Stimulated activated CD8-positive, alpha-beta memory T cell treated with anti-CD3 and anti-CD28 coated beads, Interleukin-15, amount 100 ng/mL, for 24 hours (primary cell): Measurements from ENCODE around the gene PRKAB1.
"Not testable (repeated sequence)": the region's sequence is repeated elsewhere in the genome, so short reads cannot be mapped to it uniquely, and the experiment has no call there.

Source experiments
- DNase-seq: peaks from one replicate; pipeline ENCODE4 v3.0.0-alpha.2; 2020; ENCODE audit warnings: low read depth

PRKAB1 gene

GRCh38 chr12:119684711-119685369 is 16.9 kb downstream of the PRKAB1 start:
- DNase-seq, result no peak

GRCh38 chr12:119685375-119685774 is 17.4 kb downstream of the PRKAB1 start:
- DNase-seq, result no peak

GRCh38 chr12:119686355-119686754 is 18.4 kb downstream of the PRKAB1 start:
- no peak for DNase-seq

- DNase-seq, result no peak
These were observed 18.8 kb downstream of the PRKAB1 start for GRCh38 chr12:119686776-119687175.

- no peak for DNase-seq
These were observed 19.5 kb downstream of the PRKAB1 start for GRCh38 chr12:119687406-119687805.

- no peak for DNase-seq
These were observed 19.9 kb downstream of the PRKAB1 start for GRCh38 chr12:119687879-119688278.

GRCh38 chr12:119689935-119690500 is 22.1 kb downstream of the PRKAB1 start:
- DNase-seq, result no peak

- no peak for DNase-seq
These were observed 23.4 kb downstream of the PRKAB1 start for GRCh38 chr12:119691202-119691810.

- no peak for DNase-seq
These were observed 24.5 kb downstream of the PRKAB1 start for GRCh38 chr12:119692410-119692809.

- DNase-seq, result no peak
These were observed 25.1 kb downstream of the PRKAB1 start for GRCh38 chr12:119692997-119693396.

- DNase-seq, result no peak
These were observed 25.6 kb downstream of the PRKAB1 start for GRCh38 chr12:119693511-119693910.

GRCh38 chr12:119694111-119694510 is 26.2 kb downstream of the PRKAB1 start:
- no peak for DNase-seq

- DNase-seq, result no peak
These were observed 27.1 kb downstream of the PRKAB1 start for GRCh38 chr12:119695034-119695433.

GRCh38 chr12:119696943-119697342 is 29.0 kb downstream of the PRKAB1 start:
- DNase-seq, result no peak

GRCh38 chr12:119699199-119699760 is 31.3 kb downstream of the PRKAB1 start:
- DNase-seq, result no peak

- DNase-seq, result no peak
These were observed 32.1 kb downstream of the PRKAB1 start for GRCh38 chr12:119700078-119700477.

GRCh38 chr12:119704065-119704747 is 36.3 kb downstream of the PRKAB1 start:
- DNase-seq, result no peak

- DNase-seq, result no peak
These were observed 37.2 kb downstream of the PRKAB1 start for GRCh38 chr12:119705182-119705581.

GRCh38 chr12:119706427-119706826 is 38.5 kb downstream of the PRKAB1 start:
- DNase-seq, result not testable (repeated sequence)

- DNase-seq, result no peak
These were observed 42.5 kb downstream of the PRKAB1 start for GRCh38 chr12:119710374-119710964.

GRCh38 chr12:119710965-119711551 is 43.1 kb downstream of the PRKAB1 start:
- no peak for DNase-seq

GRCh38 chr12:119711693-119712092 is 43.8 kb downstream of the PRKAB1 start:
- no peak for DNase-seq
